KG1 (cell line): Measurements from ENCODE around the gene SORCS1.
"Not testable (repeated sequence)": the region's sequence is repeated elsewhere in the genome, so short reads cannot be mapped to it uniquely, and the experiment has no call there.

Experiments
- DNase-seq: peaks from one replicate; lab custom pipeline; 2025; lab: John Stamatoyannopoulos, UW

Gene SORCS1

GRCh38 chr10:106947643-106948042, 216.9 kb downstream of the SORCS1 start:
- no peak for DNase-seq

- no peak for DNase-seq
These were observed 222.4 kb downstream of the SORCS1 start for GRCh38 chr10:106942035-106942662.

GRCh38 chr10:106941297-106942034, 223.0 kb downstream of the SORCS1 start:
- no peak for DNase-seq

GRCh38 chr10:106938513-106938912, 226.0 kb downstream of the SORCS1 start:
- no peak for DNase-seq

GRCh38 chr10:106935978-106936451, 228.5 kb downstream of the SORCS1 start:
- peak; percentile 6 for DNase-seq

GRCh38 chr10:106931853-106932249, 232.7 kb downstream of the SORCS1 start:
- DNase-seq: no peak

- DNase-seq: no peak
These were observed 233.2 kb downstream of the SORCS1 start for GRCh38 chr10:106931159-106931852.

- no peak for DNase-seq
These were observed 233.8 kb downstream of the SORCS1 start for GRCh38 chr10:106930751-106931150.

- no peak for DNase-seq
These were observed 235.1 kb downstream of the SORCS1 start for GRCh38 chr10:106929291-106929895.

- DNase-seq: not testable (repeated sequence)
These were observed 236.4 kb downstream of the SORCS1 start for GRCh38 chr10:106928151-106928550.

GRCh38 chr10:106925191-106925590, 239.3 kb downstream of the SORCS1 start:
- DNase-seq: no peak

GRCh38 chr10:106920538-106920937, 244.0 kb downstream of the SORCS1 start:
- no peak for DNase-seq

- DNase-seq: no peak
These were observed 244.6 kb downstream of the SORCS1 start for GRCh38 chr10:106919871-106920282.

GRCh38 chr10:106917452-106918055, 247.0 kb downstream of the SORCS1 start:
- no peak for DNase-seq

GRCh38 chr10:106914016-106914415, 250.5 kb downstream of the SORCS1 start:
- no peak for DNase-seq

- no peak for DNase-seq
These were observed 251.2 kb downstream of the SORCS1 start for GRCh38 chr10:106913348-106913747.

- DNase-seq: no peak
These were observed 253.4 kb downstream of the SORCS1 start for GRCh38 chr10:106911096-106911495.

GRCh38 chr10:106910666-106911065, 253.8 kb downstream of the SORCS1 start:
- DNase-seq: no peak

GRCh38 chr10:106908225-106908624, 256.3 kb downstream of the SORCS1 start:
- no peak for DNase-seq

GRCh38 chr10:106904209-106904608, 260.3 kb downstream of the SORCS1 start:
- no peak for DNase-seq

- DNase-seq: no peak
These were observed 261.3 kb downstream of the SORCS1 start for GRCh38 chr10:106903180-106903579.

- no peak for DNase-seq
These were observed 264.4 kb downstream of the SORCS1 start for GRCh38 chr10:106900016-106900652.
